ENCODE measurements around the gene MYOC. TPM values are rescaled to one million over a fixed set of nuclear protein-coding genes. Genes with fewer than 3 reads are reported as not detected.
"Not testable (repeated sequence)": the region's sequence is repeated elsewhere in the genome, so short reads cannot be mapped to it uniquely, and the experiment has no call there.

The MYOC gene
- 100 to 1,000 TPM in 3 of 4 donors, 10 to 100 TPM in 1; 87.6 to 179 (median 125) TPM for total RNA-seq

- TF ChIP-seq CTCF (IDR thresholded peaks at IDR 0.05) (no peak), POLR2A (IDR thresholded peaks at IDR 0.05; ENCODE audit: low read depth) (no peak), POLR2AphosphoS5 (IDR thresholded peaks at IDR 0.05) (peak in 1 of 2 donors; percentile 15), EP300 (IDR thresholded peaks at IDR 0.05) (no peak)
- WGBS: 64% methylated on average over 6 of the region's 8 CpGs
- Histone ChIP-seq H3K27ac (replicated peaks in 1 of 4) (peak within 1 kb of the TSS; percentile 82 to 94 (median 88)), H3K4me1 (peaks cover 40 to 82% (median 73%) of the 10 kb centered on the region in 4 donors), H3K4me3 (peak within 1 kb of the TSS; percentile 29 to 36 (median 32)), H3K9me3 (no peaks in the 10 kb centered on the region), H3K36me3 (no peaks in the 10 kb centered on the region), H3K27me3 (no peaks in the 10 kb centered on the region)
- intact Hi-C loops (cut with DNase I): no loop called here
- DNase-seq (ENCODE audit: extremely low spot score): no peak
These were observed at the start of gene MYOC for GRCh38 chr1:171652234-171652822. Gene MYOC, minus strand, starts transcription at chr1:171652688. Its CDS starts 77 bp downstream, at chr1:171652611.

GRCh38 chr1:171699531-171699930 is 47.0 kb upstream of the MYOC start:
- no peak for DNase-seq (ENCODE audit: extremely low spot score)
- Histone ChIP-seq H3K27ac (replicated peaks in 1 of 4) (no peak overlapping the region), H3K4me3 (no peak overlapping the region), H3K27me3 (no peaks in the 10 kb centered on the region), H3K9me3 (no peaks in the 10 kb centered on the region), H3K4me1 (peaks cover 0 to 2% (median 0%) of the 10 kb centered on the region in 4 donors), H3K36me3 (peaks cover 0 to 47% (median 17%) of the 10 kb centered on the region in 4 donors)
- intact Hi-C loops (cut with DNase I): no loop called here
- no peak for TF ChIP-seq EP300 (IDR thresholded peaks at IDR 0.05)
- 73% methylated on average over 2 of the region's 2 CpGs for WGBS

GRCh38 chr1:171695772-171696171 is 43.3 kb upstream of the MYOC start:
- 86% methylated on average over 8 of the region's 14 CpGs for WGBS
- H3K4me3 ChIP-seq; H3K4me1 ChIP-seq; intact Hi-C loops (cut with DNase I); H3K9me3 ChIP-seq; H3K27me3 ChIP-seq; H3K27ac ChIP-seq (replicated peaks in 1 of 4); DNase-seq (ENCODE audit: extremely low spot score): not testable (repeated sequence)
- H3K36me3 ChIP-seq: peaks cover 0 to 17% (median 5%) of the 10 kb centered on the region in 4 donors

GRCh38 chr1:171693541-171693940 is 41.1 kb upstream of the MYOC start:
- H3K27me3 ChIP-seq; DNase-seq (ENCODE audit: extremely low spot score); H3K4me1 ChIP-seq; H3K36me3 ChIP-seq; H3K27ac ChIP-seq (replicated peaks in 1 of 4); intact Hi-C loops (cut with DNase I); H3K9me3 ChIP-seq; H3K4me3 ChIP-seq: not testable (repeated sequence)
- 95% methylated on average over 5 of the region's 23 CpGs for WGBS

GRCh38 chr1:171683870-171684269 is 31.4 kb upstream of the MYOC start:
- Histone ChIP-seq H3K27me3 (no peaks in the 10 kb centered on the region), H3K27ac (replicated peaks in 1 of 4) (no peak overlapping the region), H3K4me1 (peaks cover 0 to 8% (median 5%) of the 10 kb centered on the region in 4 donors), H3K4me3 (no peak overlapping the region), H3K9me3 (no peaks in the 10 kb centered on the region), H3K36me3 (no peaks in the 10 kb centered on the region)
- intact Hi-C loops (cut with DNase I): no loop called here
- TF ChIP-seq EP300 (IDR thresholded peaks at IDR 0.05) (no peak), POLR2AphosphoS5 (IDR thresholded peaks at IDR 0.05) (no peak), POLR2A (IDR thresholded peaks at IDR 0.05; ENCODE audit: low read depth) (no peak), CTCF (IDR thresholded peaks at IDR 0.05) (no peak)
- no peak for DNase-seq (ENCODE audit: extremely low spot score)
- WGBS: 76% methylated on average over 8 of the region's 8 CpGs

- intact Hi-C loops (cut with DNase I): no loop called here
These were observed 27.9 kb upstream of the MYOC start for GRCh38 chr1:171680339-171680738.

More at GRCh38 chr1:171680339-171680738, 27.9 kb upstream of the MYOC start:
- no peaks in the 10 kb centered on the region for H3K9me3 ChIP-seq
- TF ChIP-seq EP300 (IDR thresholded peaks at IDR 0.05): no peak
- TF ChIP-seq POLR2A (IDR thresholded peaks at IDR 0.05; ENCODE audit: low read depth): no peak
- TF ChIP-seq CTCF (IDR thresholded peaks at IDR 0.05): no peak
- TF ChIP-seq POLR2AphosphoS5 (IDR thresholded peaks at IDR 0.05): no peak
- no peak overlapping the region for H3K4me3 ChIP-seq
- 88% methylated on average over 3 of the region's 3 CpGs for WGBS
- H3K36me3 ChIP-seq: no peaks in the 10 kb centered on the region
- H3K4me1 ChIP-seq: peaks cover under 1 to 19% (median 17%) of the 10 kb centered on the region in 4 donors
- H3K27me3 ChIP-seq: no peaks in the 10 kb centered on the region
- peak; percentile 34 for DNase-seq (ENCODE audit: extremely low spot score)
- H3K27ac ChIP-seq (replicated peaks in 1 of 4): no peak overlapping the region

All from esophagus muscularis mucosa (tissue), 4 donors.